ENCODE data around the gene AVEN.

DNA sequence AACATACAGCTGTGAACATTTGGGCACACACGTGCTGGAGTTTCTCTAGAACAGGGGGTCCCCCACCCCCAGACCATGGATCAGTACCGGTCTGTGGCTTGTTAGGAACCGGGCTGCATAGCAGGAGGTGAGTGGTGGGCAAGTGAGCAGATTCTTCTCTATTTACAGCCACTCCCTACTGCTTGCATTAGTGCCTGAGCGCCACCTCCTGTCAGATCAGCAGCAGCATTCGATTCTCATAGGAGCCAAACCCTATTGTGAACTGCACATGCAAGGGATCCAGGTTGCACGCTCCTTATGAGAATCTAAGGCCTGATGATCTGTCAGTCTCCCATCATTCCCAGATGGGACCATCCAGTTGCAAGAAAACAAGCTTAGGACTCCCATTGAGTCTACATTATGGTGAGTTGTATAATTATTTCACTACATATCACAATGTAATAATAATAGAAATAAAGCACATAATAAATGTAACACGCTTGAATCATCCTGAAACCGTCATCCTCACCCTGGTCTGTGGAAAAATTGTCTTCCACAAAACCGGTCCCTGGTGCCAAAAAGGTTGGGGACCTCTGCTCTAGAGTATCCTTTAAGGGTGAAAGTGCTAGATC, 44.9 kb downstream of the AVEN start:
- TF ChIP-seq, protein P1, sequence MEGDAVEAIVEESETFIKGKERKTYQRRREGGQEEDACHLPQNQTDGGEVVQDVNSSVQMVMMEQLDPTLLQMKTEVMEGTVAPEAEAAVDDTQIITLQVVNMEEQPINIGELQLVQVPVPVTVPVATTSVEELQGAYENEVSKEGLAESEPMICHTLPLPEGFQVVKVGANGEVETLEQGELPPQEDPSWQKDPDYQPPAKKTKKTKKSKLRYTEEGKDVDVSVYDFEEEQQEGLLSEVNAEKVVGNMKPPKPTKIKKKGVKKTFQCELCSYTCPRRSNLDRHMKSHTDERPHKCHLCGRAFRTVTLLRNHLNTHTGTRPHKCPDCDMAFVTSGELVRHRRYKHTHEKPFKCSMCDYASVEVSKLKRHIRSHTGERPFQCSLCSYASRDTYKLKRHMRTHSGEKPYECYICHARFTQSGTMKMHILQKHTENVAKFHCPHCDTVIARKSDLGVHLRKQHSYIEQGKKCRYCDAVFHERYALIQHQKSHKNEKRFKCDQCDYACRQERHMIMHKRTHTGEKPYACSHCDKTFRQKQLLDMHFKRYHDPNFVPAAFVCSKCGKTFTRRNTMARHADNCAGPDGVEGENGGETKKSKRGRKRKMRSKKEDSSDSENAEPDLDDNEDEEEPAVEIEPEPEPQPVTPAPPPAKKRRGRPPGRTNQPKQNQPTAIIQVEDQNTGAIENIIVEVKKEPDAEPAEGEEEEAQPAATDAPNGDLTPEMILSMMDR (conservative IDR thresholded peaks at IDR 0.05; ENCODE audit: low read depth, low read length), result peak; percentile 60
- peak; percentile 42; the same call in 1 of the 2 replicates for TF ChIP-seq SMC3 (IDR thresholded peaks at IDR 0.05; ENCODE audit: low read depth, low read length)

Data from IMR-90 (cell line).